HEK293 (cell line): ENCODE data around the gene TOPBP1.

Experiments
- CTCF ChIA-PET: fragments of 350-600 bp; formaldehyde crosslinking; extraction: SDS; loops from one replicate; lab custom pipeline; 2021; ENCODE audit warnings: antibody characterized with exemption; lab: Yijun Ruan, JAX
- POLR2A ChIA-PET: fragments of 300-600 bp; formaldehyde crosslinking; extraction: SDS; loops from one replicate; lab custom pipeline; 2020; ENCODE audit warnings: antibody characterized with exemption, inconsistent platforms; lab: Yijun Ruan, JAX
- H3K27ac ChIP-seq: fragments of 200-500 bp; sonication (Bioruptor generic); 2 replicates; pipeline ENCODE4 v1.5.1; 2014; ENCODE audit warnings: low read depth, low read length, control low read depth, inconsistent platforms; ENCODE audit errors: extremely low read depth
- H3K36me3 ChIP-seq, 2 experiments: fragments of 200-500 bp in 1 of 2; sonication (Bioruptor generic) in 1 of 2; 1 replicate in 1 of 2; 2 replicates in 1 of 2; pipeline ENCODE4 v1.5.1; 2014 to 2017; ENCODE audit warnings: inconsistent platforms in 2 of 2, low read length in 2 of 2; ENCODE audit not compliant: control insufficient read depth in 2 of 2, insufficient read depth in 1 of 2
- H3K4me1 ChIP-seq: fragments of 200-500 bp; sonication (Bioruptor generic); 2 replicates; pipeline ENCODE4 v1.5.1; 2014; ENCODE audit warnings: mild to moderate bottlenecking, low read length, inconsistent platforms; ENCODE audit not compliant: control insufficient read depth, insufficient read depth
- H3K4me3 ChIP-seq: 2 replicates; pipeline ENCODE4 v1.5.1; 2011; ENCODE audit warnings: low read depth, mild to moderate bottlenecking, control low read depth, low read length, moderate library complexity
- H3K9me3 ChIP-seq: fragments of 200-500 bp; sonication (Bioruptor generic); 2 replicates; pipeline ENCODE4 v1.5.1; 2014; ENCODE audit warnings: low read depth, low read length, inconsistent platforms; ENCODE audit not compliant: control insufficient read depth, insufficient read depth
- MEIS1 ChIP-seq: sonication (generic); formaldehyde crosslinking; IDR thresholded peaks from 2 replicates; pipeline ENCODE4 v1.8.1; 2022; ENCODE audit warnings: missing genetic modification reagents, mild to moderate bottlenecking, borderline replicate concordance
- SP7 ChIP-seq: fragments of 450-650 bp; formaldehyde crosslinking; IDR thresholded peaks from 2 replicates; pipeline ENCODE4 v1.5.1; 2016; ENCODE audit warnings: missing biosample characterization, missing genetic modification characterization
- ZBTB1 ChIP-seq: fragments of 450-650 bp; formaldehyde crosslinking; IDR thresholded peaks from 2 replicates; pipeline ENCODE4 v1.5.1; 2016; ENCODE audit warnings: missing biosample characterization, missing genetic modification characterization
- ZBTB17 ChIP-seq: fragments of 450-650 bp; formaldehyde crosslinking; IDR thresholded peaks from 2 replicates; pipeline ENCODE4 v1.5.1; 2016; ENCODE audit warnings: missing biosample characterization, missing genetic modification characterization
- ZFP69B ChIP-seq: fragments of 450-650 bp; formaldehyde crosslinking; IDR thresholded peaks from 2 replicates; pipeline ENCODE4 v1.5.1; 2016; ENCODE audit warnings: missing biosample characterization, missing genetic modification characterization
- ZNF146 ChIP-seq: fragments of 450-650 bp; formaldehyde crosslinking; IDR thresholded peaks from 2 replicates; pipeline ENCODE4 v1.5.1; 2016; ENCODE audit warnings: missing biosample characterization, missing genetic modification characterization
- ZNF292 ChIP-seq: fragments of 450-650 bp; formaldehyde crosslinking; IDR thresholded peaks from 2 replicates; pipeline ENCODE4 v1.5.1; 2016; ENCODE audit warnings: low read depth, missing biosample characterization, missing genetic modification characterization, borderline replicate concordance
- ZNF335 ChIP-seq: fragments of 450-650 bp; formaldehyde crosslinking; conservative IDR thresholded peaks from 2 replicates; pipeline ENCODE4 v1.5.1; 2016; ENCODE audit warnings: missing biosample characterization, missing genetic modification characterization
- ZNF366 ChIP-seq: fragments of 450-650 bp; formaldehyde crosslinking; conservative IDR thresholded peaks from 2 replicates; pipeline ENCODE4 v1.5.1; 2016; ENCODE audit warnings: missing biosample characterization, missing genetic modification characterization
- ZNF501 ChIP-seq: fragments of 450-650 bp; formaldehyde crosslinking; IDR thresholded peaks from 2 replicates; pipeline ENCODE4 v1.5.1; 2016; ENCODE audit warnings: missing biosample characterization, missing genetic modification characterization
- ZNF549 ChIP-seq: fragments of 450-650 bp; IDR thresholded peaks from 2 replicates; pipeline ENCODE4 v1.5.1; 2018; ENCODE audit warnings: missing biosample characterization, missing genetic modification characterization, mild to moderate bottlenecking, inconsistent platforms, moderate library complexity
- ZNF560 ChIP-seq: fragments of 450-650 bp; formaldehyde crosslinking; IDR thresholded peaks from 2 replicates; pipeline ENCODE4 v1.5.1; 2017; ENCODE audit warnings: missing biosample characterization, missing genetic modification characterization, borderline replicate concordance
- ZNF561 ChIP-seq: fragments of 450-650 bp; IDR thresholded peaks from 2 replicates; pipeline ENCODE4 v1.5.1; 2018; ENCODE audit warnings: missing biosample characterization, missing genetic modification characterization, borderline replicate concordance
- ZNF571 ChIP-seq: fragments of 450-650 bp; formaldehyde crosslinking; IDR thresholded peaks from 2 replicates; pipeline ENCODE4 v1.5.0; 2017; ENCODE audit warnings: missing biosample characterization, missing genetic modification characterization
- ZNF623 ChIP-seq: fragments of 450-650 bp; formaldehyde crosslinking; IDR thresholded peaks from 2 replicates; pipeline ENCODE4 v1.5.1; 2016; ENCODE audit warnings: missing biosample characterization, missing genetic modification characterization
- ZNF624 ChIP-seq: fragments of 450-650 bp; formaldehyde crosslinking; IDR thresholded peaks from 2 replicates; pipeline ENCODE4 v1.5.1; 2017; ENCODE audit warnings: missing biosample characterization, missing genetic modification characterization
- ZNF701 ChIP-seq: fragments of 450-650 bp; formaldehyde crosslinking; IDR thresholded peaks from 2 replicates; pipeline ENCODE4 v1.5.1; 2016; ENCODE audit warnings: missing biosample characterization, missing genetic modification characterization
- ZNF76 ChIP-seq: fragments of 450-650 bp; formaldehyde crosslinking; IDR thresholded peaks from 2 replicates; pipeline ENCODE4; 2016; ENCODE audit warnings: low read depth, missing biosample characterization, missing genetic modification characterization, borderline replicate concordance
- ZNF785 ChIP-seq: fragments of 450-650 bp; formaldehyde crosslinking; IDR thresholded peaks from 2 replicates; pipeline ENCODE4 v1.5.1; 2016; ENCODE audit warnings: missing biosample characterization, missing genetic modification characterization
- ZNF830 ChIP-seq: fragments of 450-650 bp; IDR thresholded peaks from 2 replicates; pipeline ENCODE4 v1.5.0; 2018; ENCODE audit warnings: missing biosample characterization, missing genetic modification characterization, low read depth, mild to moderate bottlenecking, moderate library complexity
- TF ChIP-seq, protein P1 (sequence below): fragments of 450-650 bp; formaldehyde crosslinking; IDR thresholded peaks from 2 replicates; pipeline ENCODE4 v1.5.1; 2016; ENCODE audit warnings: missing biosample characterization, missing genetic modification characterization
- TF ChIP-seq, protein P2 (sequence below): IDR thresholded peaks from 2 replicates; pipeline ENCODE4 v1.6.1; 2011; ENCODE audit warnings: mild to moderate bottlenecking, low read depth, low read length, borderline replicate concordance
- TF ChIP-seq, protein P3 (sequence below): fragments of 450-650 bp; formaldehyde crosslinking; IDR thresholded peaks from 2 replicates; pipeline ENCODE4 v1.5.1; 2016; ENCODE audit warnings: missing biosample characterization, missing genetic modification characterization, borderline replicate concordance
- TF ChIP-seq, protein P4 (sequence below): fragments of 450-650 bp; formaldehyde crosslinking; IDR thresholded peaks from 2 replicates; pipeline ENCODE4; 2016; ENCODE audit warnings: missing biosample characterization, missing genetic modification characterization

TOPBP1 gene

DNA sequence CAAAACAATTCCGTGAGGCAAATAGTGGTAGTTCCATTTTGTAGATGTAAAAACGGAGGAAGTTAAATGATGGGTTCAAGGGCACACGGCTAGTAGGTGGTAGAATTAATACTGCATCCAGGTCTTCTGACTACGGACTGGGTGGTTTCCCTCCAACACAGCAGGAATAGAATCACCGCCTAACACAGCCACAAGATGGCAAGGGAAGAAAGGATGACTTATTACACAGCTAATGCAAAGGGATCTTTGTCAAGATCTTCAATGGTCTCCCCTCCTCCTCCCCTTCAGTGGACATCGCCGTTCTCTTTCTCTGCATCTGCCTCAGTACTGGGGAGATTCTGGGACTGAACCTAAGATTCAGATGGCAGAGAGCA lies 524 bp upstream of the TOPBP1 start (continued):
- TF ChIP-seq ZFP69B (tag by site-specific recombination): no peak
- TF ChIP-seq ZNF146 (tag by site-specific recombination): no peak
- TF ChIP-seq, protein P1, sequence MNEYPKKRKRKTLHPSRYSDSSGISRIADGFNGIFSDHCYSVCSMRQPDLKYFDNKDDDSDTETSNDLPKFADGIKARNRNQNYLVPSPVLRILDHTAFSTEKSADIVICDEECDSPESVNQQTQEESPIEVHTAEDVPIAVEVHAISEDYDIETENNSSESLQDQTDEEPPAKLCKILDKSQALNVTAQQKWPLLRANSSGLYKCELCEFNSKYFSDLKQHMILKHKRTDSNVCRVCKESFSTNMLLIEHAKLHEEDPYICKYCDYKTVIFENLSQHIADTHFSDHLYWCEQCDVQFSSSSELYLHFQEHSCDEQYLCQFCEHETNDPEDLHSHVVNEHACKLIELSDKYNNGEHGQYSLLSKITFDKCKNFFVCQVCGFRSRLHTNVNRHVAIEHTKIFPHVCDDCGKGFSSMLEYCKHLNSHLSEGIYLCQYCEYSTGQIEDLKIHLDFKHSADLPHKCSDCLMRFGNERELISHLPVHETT (tag by site-specific recombination): no peak
- peak; percentile 34; the same call in 1 of the 2 replicates for TF ChIP-seq ZNF366
- no peak for TF ChIP-seq SP7 (tag by site-specific recombination)
- 0 out of 2 replicates have a peak, but pooled peaks have one; percentile 24 for TF ChIP-seq ZNF501 (tag by site-specific recombination)
- TF ChIP-seq ZNF560 (tag by site-specific recombination): no peak
- TF ChIP-seq ZNF549 (tag by site-specific recombination): no peak
- no peak for TF ChIP-seq ZNF701 (tag by site-specific recombination)
- TF ChIP-seq ZNF830: no peak
- TF ChIP-seq ZNF335: peak; percentile 3; the same call in 1 of the 2 replicates
- TF ChIP-seq ZNF292 (tag by site-specific recombination): no peak
- no peak for TF ChIP-seq ZNF623 (tag by site-specific recombination)
- TF ChIP-seq, protein P2, sequence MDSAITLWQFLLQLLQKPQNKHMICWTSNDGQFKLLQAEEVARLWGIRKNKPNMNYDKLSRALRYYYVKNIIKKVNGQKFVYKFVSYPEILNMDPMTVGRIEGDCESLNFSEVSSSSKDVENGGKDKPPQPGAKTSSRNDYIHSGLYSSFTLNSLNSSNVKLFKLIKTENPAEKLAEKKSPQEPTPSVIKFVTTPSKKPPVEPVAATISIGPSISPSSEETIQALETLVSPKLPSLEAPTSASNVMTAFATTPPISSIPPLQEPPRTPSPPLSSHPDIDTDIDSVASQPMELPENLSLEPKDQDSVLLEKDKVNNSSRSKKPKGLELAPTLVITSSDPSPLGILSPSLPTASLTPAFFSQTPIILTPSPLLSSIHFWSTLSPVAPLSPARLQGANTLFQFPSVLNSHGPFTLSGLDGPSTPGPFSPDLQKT: no peak
- no peak for TF ChIP-seq ZNF76
- TF ChIP-seq, protein P3, sequence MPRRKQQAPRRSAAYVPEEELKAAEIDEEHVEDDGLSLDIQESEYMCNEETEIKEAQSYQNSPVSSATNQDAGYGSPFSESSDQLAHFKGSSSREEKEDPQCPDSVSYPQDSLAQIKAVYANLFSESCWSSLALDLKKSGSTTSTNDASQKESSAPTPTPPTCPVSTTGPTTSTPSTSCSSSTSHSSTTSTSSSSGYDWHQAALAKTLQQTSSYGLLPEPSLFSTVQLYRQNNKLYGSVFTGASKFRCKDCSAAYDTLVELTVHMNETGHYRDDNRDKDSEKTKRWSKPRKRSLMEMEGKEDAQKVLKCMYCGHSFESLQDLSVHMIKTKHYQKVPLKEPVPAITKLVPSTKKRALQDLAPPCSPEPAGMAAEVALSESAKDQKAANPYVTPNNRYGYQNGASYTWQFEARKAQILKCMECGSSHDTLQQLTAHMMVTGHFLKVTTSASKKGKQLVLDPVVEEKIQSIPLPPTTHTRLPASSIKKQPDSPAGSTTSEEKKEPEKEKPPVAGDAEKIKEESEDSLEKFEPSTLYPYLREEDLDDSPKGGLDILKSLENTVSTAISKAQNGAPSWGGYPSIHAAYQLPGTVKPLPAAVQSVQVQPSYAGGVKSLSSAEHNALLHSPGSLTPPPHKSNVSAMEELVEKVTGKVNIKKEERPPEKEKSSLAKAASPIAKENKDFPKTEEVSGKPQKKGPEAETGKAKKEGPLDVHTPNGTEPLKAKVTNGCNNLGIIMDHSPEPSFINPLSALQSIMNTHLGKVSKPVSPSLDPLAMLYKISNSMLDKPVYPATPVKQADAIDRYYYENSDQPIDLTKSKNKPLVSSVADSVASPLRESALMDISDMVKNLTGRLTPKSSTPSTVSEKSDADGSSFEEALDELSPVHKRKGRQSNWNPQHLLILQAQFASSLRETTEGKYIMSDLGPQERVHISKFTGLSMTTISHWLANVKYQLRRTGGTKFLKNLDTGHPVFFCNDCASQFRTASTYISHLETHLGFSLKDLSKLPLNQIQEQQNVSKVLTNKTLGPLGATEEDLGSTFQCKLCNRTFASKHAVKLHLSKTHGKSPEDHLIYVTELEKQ (tag by site-specific recombination): no peak
- no peak for TF ChIP-seq ZNF785 (tag by site-specific recombination)
- TF ChIP-seq ZNF624 (tag by site-specific recombination): no peak
- no peak for TF ChIP-seq ZNF561 (tag by site-specific recombination)

DNA sequence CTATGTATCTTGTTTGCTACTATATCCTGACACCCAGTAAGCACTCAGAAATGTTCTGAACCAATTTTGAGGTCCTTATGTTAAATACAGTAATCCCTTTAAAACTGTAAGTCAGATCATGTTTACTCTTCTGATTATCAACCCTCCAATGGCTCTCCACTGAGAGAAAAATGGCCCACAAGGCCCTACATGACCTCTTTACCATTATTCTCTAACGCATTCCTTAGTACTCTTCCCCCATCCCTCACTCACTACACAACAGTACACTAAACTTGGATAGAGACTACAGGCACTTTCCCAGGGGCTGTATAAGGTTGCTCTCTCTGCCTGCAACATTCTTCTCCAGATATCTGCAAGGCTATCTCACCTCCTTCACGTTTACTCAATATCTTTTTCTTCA lies 1.9 kb downstream of the TOPBP1 start:
- CTCF ChIA-PET: no interaction called here
- peaks cover 5% of the 10 kb centered on the region for H3K4me1 ChIP-seq
- H3K4me3 ChIP-seq: no peak overlapping the region
- no peak overlapping the region for H3K27ac ChIP-seq
- no peak for TF ChIP-seq ZNF701 (tag by site-specific recombination)
- TF ChIP-seq, protein P2: no peak
- TF ChIP-seq ZBTB17 (tag by site-specific recombination): no peak
- TF ChIP-seq MEIS1 (CRISPR knock-in tag): no peak
- TF ChIP-seq ZBTB1 (tag by site-specific recombination): no peak
- TF ChIP-seq, protein P4, sequence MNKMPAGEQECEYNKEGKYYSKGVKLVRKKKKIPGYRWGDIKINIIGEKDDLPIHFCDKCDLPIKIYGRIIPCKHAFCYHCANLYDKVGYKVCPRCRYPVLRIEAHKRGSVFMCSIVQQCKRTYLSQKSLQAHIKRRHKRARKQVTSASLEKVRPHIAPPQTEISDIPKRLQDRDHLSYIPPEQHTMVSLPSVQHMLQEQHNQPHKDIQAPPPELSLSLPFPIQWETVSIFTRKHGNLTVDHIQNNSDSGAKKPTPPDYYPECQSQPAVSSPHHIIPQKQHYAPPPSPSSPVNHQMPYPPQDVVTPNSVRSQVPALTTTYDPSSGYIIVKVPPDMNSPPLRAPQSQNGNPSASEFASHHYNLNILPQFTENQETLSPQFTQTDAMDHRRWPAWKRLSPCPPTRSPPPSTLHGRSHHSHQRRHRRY (tag by site-specific recombination): no peak
- TF ChIP-seq ZNF571 (tag by site-specific recombination): no peak
- TF ChIP-seq, all 188 proteins: peak for 0
- POLR2A ChIA-PET: no interaction called here
- Histone ChIP-seq H3K36me3 (peaks cover 41 to 53% of the 10 kb centered on the region in 2 experiments), H3K9me3 (no peaks in the 10 kb centered on the region)
